ENCODE data around the gene PLEKHA6.

PLEKHA6 gene

DNA sequence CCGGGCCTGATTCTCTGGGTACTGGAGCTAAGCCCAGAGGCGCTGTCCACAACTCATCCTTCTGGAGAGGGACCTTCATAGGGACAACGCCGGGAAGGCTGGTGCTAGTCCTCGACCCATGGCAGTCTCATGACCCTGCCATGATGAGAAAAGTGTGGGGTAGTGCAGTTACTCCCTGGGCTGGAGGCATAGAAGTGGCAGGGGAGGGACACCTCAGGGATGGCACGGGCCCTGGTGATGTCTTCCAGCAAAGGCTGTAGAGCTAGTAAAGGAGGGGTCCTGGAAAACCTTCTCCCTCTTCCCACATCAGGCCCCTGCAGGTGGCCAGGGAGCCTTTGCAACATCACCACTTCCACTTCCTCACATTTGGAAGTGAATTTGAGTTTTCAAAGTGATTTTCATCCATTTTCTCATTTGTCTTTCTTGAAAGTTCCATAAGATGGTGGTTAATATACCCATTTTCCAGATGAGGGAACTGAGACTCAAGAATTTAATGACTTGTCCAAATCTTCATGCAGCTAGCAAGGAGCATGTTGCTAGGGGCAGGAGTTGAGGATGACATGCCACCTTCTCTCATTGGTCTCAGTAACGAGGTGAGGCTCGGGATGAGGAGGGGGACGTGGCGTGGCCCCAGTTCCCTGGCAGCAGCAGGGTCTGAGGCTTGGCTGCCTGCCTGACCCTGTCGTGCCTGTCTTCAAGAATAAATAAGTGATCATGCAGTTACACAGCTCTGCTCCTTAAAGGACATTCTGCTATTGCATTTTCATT, 142.7 kb downstream of the PLEKHA6 start:
- Mint-ChIP-seq H3K36me3 (no peaks in the 10 kb centered on the region), H3K4me1 (peaks cover 10% of the 10 kb centered on the region), H3K27ac (no peak overlapping the region), H3K9me3 (no peaks in the 10 kb centered on the region), H3K4me3 (no peak overlapping the region), H3K27me3 (peaks cover 32% of the 10 kb centered on the region)
- no peak for ATAC-seq

GRCh38 chr1:204216236-204216635, 143.5 kb downstream of the PLEKHA6 start:
- ATAC-seq: no peak
- Mint-ChIP-seq H3K4me1 (peaks cover 10% of the 10 kb centered on the region), H3K36me3 (no peaks in the 10 kb centered on the region), H3K27ac (no peak overlapping the region), H3K4me3 (no peak overlapping the region), H3K9me3 (no peaks in the 10 kb centered on the region), H3K27me3 (peaks cover 25% of the 10 kb centered on the region)

DNA sequence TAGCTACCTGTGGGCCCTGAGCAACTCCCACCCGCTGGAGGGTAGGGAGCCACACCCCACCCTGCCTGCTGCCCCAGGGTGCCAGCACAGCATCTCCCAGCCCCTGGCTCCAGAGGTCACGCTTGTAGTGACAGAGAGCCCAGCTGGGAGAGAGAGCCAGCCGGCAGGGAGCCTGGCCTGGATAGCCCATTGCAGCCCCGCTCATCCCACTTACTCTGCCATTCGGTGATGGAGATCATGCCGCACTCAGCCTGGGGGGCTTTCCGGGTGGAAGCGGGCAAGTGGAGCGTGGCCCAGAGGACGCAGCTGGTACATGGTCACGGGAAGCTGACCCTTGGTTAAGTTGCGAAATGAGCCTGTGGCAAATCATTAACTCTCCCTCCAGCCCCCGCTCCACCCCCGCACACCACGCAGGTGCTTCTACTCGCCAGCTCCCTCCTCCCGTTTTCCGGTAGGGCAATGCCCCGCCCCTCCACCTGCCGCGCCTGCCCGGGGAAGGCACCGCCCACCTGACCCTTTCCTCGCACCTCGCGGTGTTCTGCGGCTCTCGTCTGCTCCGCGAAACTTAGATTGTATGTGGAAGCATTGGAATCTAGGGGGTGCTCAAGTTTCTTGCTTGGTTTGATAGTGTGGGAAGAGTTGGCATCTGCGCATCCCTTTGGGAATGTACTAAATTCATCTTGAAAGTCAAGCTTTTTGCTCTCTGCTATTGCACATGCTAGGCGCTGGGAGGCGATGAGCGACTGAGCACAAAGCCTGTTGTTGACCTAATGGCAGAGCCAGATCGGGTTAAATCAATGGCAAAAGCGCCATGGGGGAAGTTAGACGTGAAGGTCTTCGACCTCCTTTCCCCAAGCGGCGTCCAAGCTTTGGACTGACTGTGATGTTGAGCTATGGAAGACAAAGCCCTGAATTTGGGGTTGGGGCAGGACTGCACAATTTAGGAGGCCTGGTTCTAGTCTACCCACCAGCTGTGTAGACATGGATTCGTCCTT, 145.8 kb downstream of the PLEKHA6 start, which contains the start of gene GOLT1A:
Gene GOLT1A (minus strand): TSS at position 321 of the 995 bp plus-strand sequence. CDS start 82 bp downstream, at position 239.
- no peaks in the 10 kb centered on the region for H3K36me3 Mint-ChIP-seq
- peak within 1 kb of the TSS; percentile 27 for H3K4me3 Mint-ChIP-seq
- peaks cover 10% of the 10 kb centered on the region for H3K4me1 Mint-ChIP-seq
- no peak within 1 kb of the TSS for H3K27ac Mint-ChIP-seq
- H3K27me3 Mint-ChIP-seq: peaks cover 10% of the 10 kb centered on the region
- peak; percentile 65 for ATAC-seq
- H3K9me3 Mint-ChIP-seq: no peaks in the 10 kb centered on the region

DNA sequence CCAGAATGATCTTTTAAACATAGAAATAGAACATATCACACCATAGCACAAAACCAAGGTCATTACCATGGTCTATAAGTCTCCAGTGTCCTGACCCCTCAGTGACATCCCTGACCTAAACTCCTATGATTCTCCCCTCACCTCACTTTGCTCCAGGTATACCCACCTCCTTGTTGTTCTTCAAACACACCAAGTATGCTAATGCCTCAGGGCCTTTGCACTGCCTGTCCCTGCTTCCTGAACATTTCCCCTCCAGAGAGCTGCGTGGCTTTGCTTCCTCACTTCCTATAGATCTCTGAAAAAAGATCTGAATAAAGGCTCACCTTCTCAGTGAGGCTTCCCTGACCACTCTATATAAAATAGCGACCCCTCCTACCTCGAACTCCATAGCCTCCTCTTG, 147.0 kb downstream of the PLEKHA6 start:
- Mint-ChIP-seq H3K36me3 (no peaks in the 10 kb centered on the region), H3K27me3 (peaks cover 3% of the 10 kb centered on the region), H3K4me1 (peaks cover 10% of the 10 kb centered on the region), H3K27ac (no peak overlapping the region), H3K4me3 (no peak overlapping the region), H3K9me3 (no peaks in the 10 kb centered on the region)
- no peak for ATAC-seq

GRCh38 chr1:204211046-204211445, 148.7 kb downstream of the PLEKHA6 start:
- Mint-ChIP-seq H3K36me3 (no peaks in the 10 kb centered on the region), H3K27ac (no peak overlapping the region), H3K4me3 (no peak overlapping the region), H3K27me3 (peaks cover 10% of the 10 kb centered on the region), H3K9me3 (no peaks in the 10 kb centered on the region), H3K4me1 (peaks cover 14% of the 10 kb centered on the region)
- no peak for ATAC-seq

DNA sequence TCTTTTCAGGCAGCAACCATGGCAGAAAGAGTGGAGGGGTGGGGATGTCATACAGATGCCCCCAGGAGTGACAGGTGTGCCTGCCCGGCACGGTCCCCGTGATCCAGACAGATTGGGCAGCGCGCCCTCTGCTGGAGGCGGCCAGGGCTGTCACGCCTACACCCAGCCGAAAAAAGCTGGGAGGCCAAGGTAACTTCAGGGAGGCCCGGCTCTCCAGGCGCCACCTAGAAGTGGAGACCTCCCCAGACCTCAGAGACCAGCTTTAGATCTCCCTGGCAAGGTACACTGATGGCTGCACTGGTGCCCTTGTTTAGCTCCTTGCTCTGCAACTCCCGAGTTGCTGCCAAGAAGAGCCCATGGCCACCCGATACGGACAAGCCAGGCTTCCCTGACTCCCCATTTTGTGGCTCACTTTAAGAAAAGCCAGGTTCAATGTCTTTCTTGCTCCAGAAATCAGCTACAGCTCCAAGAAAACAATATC, 152.6 kb downstream of the PLEKHA6 start:
- no peaks in the 10 kb centered on the region for H3K36me3 Mint-ChIP-seq
- peak; percentile 84 for ATAC-seq
- peaks cover 4% of the 10 kb centered on the region for H3K4me1 Mint-ChIP-seq
- no peak overlapping the region for H3K27ac Mint-ChIP-seq
- H3K27me3 Mint-ChIP-seq: peaks cover 40% of the 10 kb centered on the region
- no peak overlapping the region for H3K4me3 Mint-ChIP-seq
- H3K9me3 Mint-ChIP-seq: no peaks in the 10 kb centered on the region

DNA sequence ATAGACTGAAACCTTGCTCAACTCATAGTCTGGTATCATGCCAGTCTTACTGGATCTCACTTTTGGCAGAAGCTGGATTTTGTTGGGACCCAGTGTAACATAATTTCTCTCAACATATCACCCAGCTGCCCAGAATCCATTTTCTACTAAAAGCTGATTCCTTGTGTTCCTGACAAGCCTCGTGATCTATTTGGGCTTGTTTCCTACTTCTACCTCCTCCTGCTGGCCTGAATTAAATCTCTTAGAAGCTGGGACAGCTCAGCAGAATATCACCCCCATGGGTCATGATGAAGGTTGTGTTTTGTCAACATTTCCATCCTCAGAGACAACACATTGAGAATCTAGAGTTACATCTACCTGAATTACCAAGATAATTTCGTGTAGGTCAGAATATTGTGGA, 153.6 kb downstream of the PLEKHA6 start:
- Mint-ChIP-seq H3K27me3 (peaks cover 49% of the 10 kb centered on the region), H3K4me3 (no peak overlapping the region), H3K27ac (no peak overlapping the region), H3K36me3 (no peaks in the 10 kb centered on the region), H3K4me1 (peaks cover 4% of the 10 kb centered on the region), H3K9me3 (no peaks in the 10 kb centered on the region)
- no peak for ATAC-seq

- Mint-ChIP-seq H3K36me3 (no peaks in the 10 kb centered on the region), H3K4me1 (peaks cover 4% of the 10 kb centered on the region), H3K4me3 (no peak overlapping the region), H3K27ac (no peak overlapping the region), H3K27me3 (peaks cover 55% of the 10 kb centered on the region), H3K9me3 (no peaks in the 10 kb centered on the region)
- no peak for ATAC-seq
Observed at GRCh38 chr1:204205486-204205885, 154.2 kb downstream of the PLEKHA6 start.

DNA sequence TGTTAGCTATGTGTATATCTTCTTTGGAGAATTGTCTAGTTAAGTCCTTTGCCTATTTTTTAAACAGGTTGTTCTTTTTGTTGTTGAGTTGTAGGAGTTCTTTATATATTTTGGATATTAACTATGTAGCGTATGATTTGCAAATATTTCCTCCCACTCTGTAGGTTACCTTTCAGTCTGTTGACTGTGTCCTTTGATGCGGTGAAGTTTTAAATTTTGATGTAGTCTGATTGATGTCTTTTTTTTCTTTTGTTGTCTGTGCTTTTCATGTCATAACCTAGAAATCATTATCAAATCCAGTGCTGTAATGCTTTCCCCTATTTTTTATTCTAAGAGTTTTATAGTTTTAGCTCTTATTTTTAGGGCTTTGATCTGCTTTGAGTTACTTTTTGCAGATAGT, 154.8 kb downstream of the PLEKHA6 start:
- no peak overlapping the region for H3K4me3 Mint-ChIP-seq
- peaks cover 57% of the 10 kb centered on the region for H3K27me3 Mint-ChIP-seq
- H3K36me3 Mint-ChIP-seq: no peaks in the 10 kb centered on the region
- ATAC-seq: no peak
- no peaks in the 10 kb centered on the region for H3K9me3 Mint-ChIP-seq
- no peak overlapping the region for H3K27ac Mint-ChIP-seq
- peaks cover 4% of the 10 kb centered on the region for H3K4me1 Mint-ChIP-seq

GRCh38 chr1:204203206-204203767, 156.4 kb downstream of the PLEKHA6 start:
- Mint-ChIP-seq H3K4me3 (no peak overlapping the region), H3K9me3 (no peaks in the 10 kb centered on the region), H3K27me3 (peaks cover 63% of the 10 kb centered on the region), H3K27ac (no peak overlapping the region), H3K4me1 (peaks cover 4% of the 10 kb centered on the region), H3K36me3 (no peaks in the 10 kb centered on the region)
- ATAC-seq: peak; percentile 4

DNA sequence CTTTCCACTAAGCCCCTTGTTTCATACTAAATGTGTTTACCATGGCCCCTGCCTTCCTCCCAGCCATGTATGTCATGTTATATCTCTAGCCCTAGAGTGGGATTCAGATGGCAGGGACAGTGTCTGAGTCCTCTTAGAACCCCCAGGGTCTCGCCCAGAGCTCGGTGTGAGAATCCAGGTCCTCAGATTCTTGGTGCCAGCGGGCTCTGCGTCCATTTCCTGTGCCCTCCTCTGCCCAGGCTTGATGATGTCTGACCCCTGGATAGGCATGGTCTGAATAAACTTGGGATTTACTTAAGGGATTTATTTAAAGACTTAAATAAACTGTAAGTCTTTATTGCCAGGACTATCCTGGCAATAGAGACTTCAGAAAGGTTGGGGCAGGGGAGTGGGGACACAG, 157.2 kb downstream of the PLEKHA6 start:
- no peak for ATAC-seq
- H3K27ac Mint-ChIP-seq: no peak overlapping the region

GRCh38 chr1:204201348-204202040, 158.2 kb downstream of the PLEKHA6 start:
- no peaks in the 10 kb centered on the region for H3K4me1 Mint-ChIP-seq
- peaks cover 64% of the 10 kb centered on the region for H3K27me3 Mint-ChIP-seq
- H3K9me3 Mint-ChIP-seq: no peaks in the 10 kb centered on the region
- H3K4me3 Mint-ChIP-seq: no peak overlapping the region
- no peak overlapping the region for H3K27ac Mint-ChIP-seq
- no peaks in the 10 kb centered on the region for H3K36me3 Mint-ChIP-seq
- no peak for ATAC-seq

More for the DNA sequence above, 157.2 kb downstream of the PLEKHA6 start:
- Mint-ChIP-seq H3K4me3 (no peak overlapping the region), H3K27me3 (peaks cover 66% of the 10 kb centered on the region), H3K4me1 (peaks cover 4% of the 10 kb centered on the region), H3K36me3 (no peaks in the 10 kb centered on the region), H3K9me3 (no peaks in the 10 kb centered on the region)

DNA sequence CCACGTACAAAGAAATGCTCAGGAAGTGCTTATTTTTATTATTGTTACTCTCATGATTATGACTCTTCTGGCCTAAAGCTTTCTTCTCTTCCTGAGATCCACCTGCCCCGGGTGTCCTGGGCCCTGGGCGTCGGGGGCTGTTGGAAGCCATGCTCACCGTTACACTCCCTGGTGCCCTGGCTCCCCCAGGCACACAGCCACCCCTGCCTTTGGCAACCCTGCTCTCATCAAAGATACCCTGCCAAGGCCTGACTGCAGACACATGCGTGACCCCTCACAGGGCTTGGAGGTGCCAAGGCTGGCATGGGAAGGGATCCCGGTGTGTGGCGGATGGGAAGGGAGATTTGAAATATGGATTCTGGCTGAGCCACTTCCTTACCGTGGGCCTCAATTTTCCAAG, 160.2 kb downstream of the PLEKHA6 start:
- ATAC-seq: no peak
- Mint-ChIP-seq H3K36me3 (no peaks in the 10 kb centered on the region), H3K27ac (no peak overlapping the region), H3K4me3 (no peak overlapping the region), H3K27me3 (peaks cover 69% of the 10 kb centered on the region), H3K4me1 (no peaks in the 10 kb centered on the region), H3K9me3 (peaks cover 4% of the 10 kb centered on the region)

- Mint-ChIP-seq H3K27me3 (peaks cover 69% of the 10 kb centered on the region), H3K4me3 (no peak overlapping the region), H3K4me1 (no peaks in the 10 kb centered on the region), H3K27ac (no peak overlapping the region), H3K9me3 (peaks cover 4% of the 10 kb centered on the region), H3K36me3 (no peaks in the 10 kb centered on the region)
- no peak for ATAC-seq
Observed at GRCh38 chr1:204198348-204199340, 161.1 kb downstream of the PLEKHA6 start.

Data from stimulated activated memory B cell treated with anti-CD40 and anti-IgM and Interleukin-4, amounts not matched to agents 10 μg/mL and 1 μg/mL and 100 μg/mL, for 72 hours (primary cell).